ENCODE measurements around the gene EYS.

Gene EYS

GRCh38 chr6:64860203-64860602, 846.8 kb downstream of the EYS start:
- Histone ChIP-seq H3K4me3 (ENCODE audit: low read depth, low read length) (no peak overlapping the region), H3K27ac (ENCODE audit: low read depth, low read length) (no peak overlapping the region), H3K27me3 (ENCODE audit: control insufficient read depth, insufficient read depth, low read length) (no peaks in the 10 kb centered on the region), H3K36me3 (ENCODE audit: control insufficient read depth, insufficient read depth, low read length) (no peaks in the 10 kb centered on the region), H3K9me3 (ENCODE audit: control insufficient read depth, insufficient read depth, low read depth, low read length) (peaks cover 8% of the 10 kb centered on the region), H3K4me1 (ENCODE audit: control insufficient read depth, insufficient read depth, low read length) (no peaks in the 10 kb centered on the region), H3K9ac (ENCODE audit: low read length) (no peak overlapping the region)

- Histone ChIP-seq H3K27ac (ENCODE audit: low read depth, low read length) (no peak overlapping the region), H3K4me1 (ENCODE audit: control insufficient read depth, insufficient read depth, low read length) (no peaks in the 10 kb centered on the region), H3K9me3 (ENCODE audit: control insufficient read depth, insufficient read depth, low read depth, low read length) (peaks cover 5% of the 10 kb centered on the region; the same call in 1 of the 2 replicates), H3K27me3 (ENCODE audit: control insufficient read depth, insufficient read depth, low read length) (no peaks in the 10 kb centered on the region), H3K9ac (ENCODE audit: low read length) (no peak overlapping the region), H3K4me3 (ENCODE audit: low read depth, low read length) (no peak overlapping the region), H3K36me3 (ENCODE audit: control insufficient read depth, insufficient read depth, low read length) (no peaks in the 10 kb centered on the region)
Observed at GRCh38 chr6:64850121-64850520, 856.9 kb downstream of the EYS start.

- Histone ChIP-seq H3K9me3 (ENCODE audit: control insufficient read depth, insufficient read depth, low read depth, low read length) (peaks cover 5% of the 10 kb centered on the region; the same call in 1 of the 2 replicates), H3K9ac (ENCODE audit: low read length) (no peak overlapping the region), H3K4me3 (ENCODE audit: low read depth, low read length) (no peak overlapping the region), H3K27ac (ENCODE audit: low read depth, low read length) (no peak overlapping the region), H3K4me1 (ENCODE audit: control insufficient read depth, insufficient read depth, low read length) (no peaks in the 10 kb centered on the region), H3K36me3 (ENCODE audit: control insufficient read depth, insufficient read depth, low read length) (no peaks in the 10 kb centered on the region), H3K27me3 (ENCODE audit: control insufficient read depth, insufficient read depth, low read length) (no peaks in the 10 kb centered on the region)
Observed at GRCh38 chr6:64848467-64848866, 858.6 kb downstream of the EYS start.

GRCh38 chr6:64847396-64847795, 859.6 kb downstream of the EYS start:
- no peaks in the 10 kb centered on the region for H3K27me3 ChIP-seq (ENCODE audit: control insufficient read depth, insufficient read depth, low read length)
- H3K4me1 ChIP-seq (ENCODE audit: control insufficient read depth, insufficient read depth, low read length), result no peaks in the 10 kb centered on the region
- H3K36me3 ChIP-seq (ENCODE audit: control insufficient read depth, insufficient read depth, low read length), result no peaks in the 10 kb centered on the region
- H3K9ac ChIP-seq (ENCODE audit: low read length), result no peak overlapping the region
- no peak overlapping the region for H3K27ac ChIP-seq (ENCODE audit: low read depth, low read length)
- no peak overlapping the region for H3K4me3 ChIP-seq (ENCODE audit: low read depth, low read length)
- H3K9me3 ChIP-seq (ENCODE audit: control insufficient read depth, insufficient read depth, low read depth, low read length), result peaks cover 2% of the 10 kb centered on the region; the same call in 1 of the 2 replicates

GRCh38 chr6:64838726-64839125, 868.3 kb downstream of the EYS start:
- no peak overlapping the region for H3K4me3 ChIP-seq (ENCODE audit: low read depth, low read length)
- no peak overlapping the region for H3K27ac ChIP-seq (ENCODE audit: low read depth, low read length)

GRCh38 chr6:64831680-64832079, 875.3 kb downstream of the EYS start:
- Histone ChIP-seq H3K27ac (ENCODE audit: low read depth, low read length) (no peak overlapping the region), H3K27me3 (ENCODE audit: control insufficient read depth, insufficient read depth, low read length) (no peaks in the 10 kb centered on the region)

More at GRCh38 chr6:64838726-64839125, 868.3 kb downstream of the EYS start:
- Histone ChIP-seq H3K4me1 (ENCODE audit: control insufficient read depth, insufficient read depth, low read length) (no peaks in the 10 kb centered on the region), H3K36me3 (ENCODE audit: control insufficient read depth, insufficient read depth, low read length) (no peaks in the 10 kb centered on the region), H3K9me3 (ENCODE audit: control insufficient read depth, insufficient read depth, low read depth, low read length) (no peaks in the 10 kb centered on the region), H3K27me3 (ENCODE audit: control insufficient read depth, insufficient read depth, low read length) (no peaks in the 10 kb centered on the region), H3K9ac (ENCODE audit: low read length) (no peak overlapping the region)

GRCh38 chr6:64817525-64817924, 889.5 kb downstream of the EYS start:
- Histone ChIP-seq H3K4me1 (ENCODE audit: control insufficient read depth, insufficient read depth, low read length) (no peaks in the 10 kb centered on the region), H3K27me3 (ENCODE audit: control insufficient read depth, insufficient read depth, low read length) (no peaks in the 10 kb centered on the region), H3K36me3 (ENCODE audit: control insufficient read depth, insufficient read depth, low read length) (no peaks in the 10 kb centered on the region), H3K9ac (ENCODE audit: low read length) (no peak overlapping the region), H3K9me3 (ENCODE audit: control insufficient read depth, insufficient read depth, low read depth, low read length) (no peaks in the 10 kb centered on the region), H3K27ac (ENCODE audit: low read depth, low read length) (no peak overlapping the region), H3K4me3 (ENCODE audit: low read depth, low read length) (no peak overlapping the region)

More at GRCh38 chr6:64831680-64832079, 875.3 kb downstream of the EYS start:
- H3K4me3 ChIP-seq (ENCODE audit: low read depth, low read length), result no peak overlapping the region
- H3K9me3 ChIP-seq (ENCODE audit: control insufficient read depth, insufficient read depth, low read depth, low read length), result no peaks in the 10 kb centered on the region
- no peaks in the 10 kb centered on the region for H3K4me1 ChIP-seq (ENCODE audit: control insufficient read depth, insufficient read depth, low read length)
- H3K9ac ChIP-seq (ENCODE audit: low read length), result no peak overlapping the region
- H3K36me3 ChIP-seq (ENCODE audit: control insufficient read depth, insufficient read depth, low read length), result no peaks in the 10 kb centered on the region

- H3K4me3 ChIP-seq (ENCODE audit: low read depth, low read length), result no peak overlapping the region
- no peak overlapping the region for H3K27ac ChIP-seq (ENCODE audit: low read depth, low read length)
- H3K9me3 ChIP-seq (ENCODE audit: control insufficient read depth, insufficient read depth, low read depth, low read length), result no peaks in the 10 kb centered on the region
- H3K27me3 ChIP-seq (ENCODE audit: control insufficient read depth, insufficient read depth, low read length), result no peaks in the 10 kb centered on the region
- H3K36me3 ChIP-seq (ENCODE audit: control insufficient read depth, insufficient read depth, low read length), result no peaks in the 10 kb centered on the region
- H3K4me1 ChIP-seq (ENCODE audit: control insufficient read depth, insufficient read depth, low read length), result no peaks in the 10 kb centered on the region
- no peak overlapping the region for H3K9ac ChIP-seq (ENCODE audit: low read length)
Observed at GRCh38 chr6:64815718-64816117, 891.3 kb downstream of the EYS start.

- Histone ChIP-seq H3K4me3 (ENCODE audit: low read depth, low read length) (no peak overlapping the region), H3K27me3 (ENCODE audit: control insufficient read depth, insufficient read depth, low read length) (no peaks in the 10 kb centered on the region), H3K4me1 (ENCODE audit: control insufficient read depth, insufficient read depth, low read length) (no peaks in the 10 kb centered on the region), H3K36me3 (ENCODE audit: control insufficient read depth, insufficient read depth, low read length) (no peaks in the 10 kb centered on the region), H3K9ac (ENCODE audit: low read length) (no peak overlapping the region), H3K27ac (ENCODE audit: low read depth, low read length) (no peak overlapping the region), H3K9me3 (ENCODE audit: control insufficient read depth, insufficient read depth, low read depth, low read length) (no peaks in the 10 kb centered on the region)
Observed at GRCh38 chr6:64812138-64812537, 894.9 kb downstream of the EYS start.

GRCh38 chr6:64811119-64811518, 895.9 kb downstream of the EYS start:
- H3K36me3 ChIP-seq (ENCODE audit: control insufficient read depth, insufficient read depth, low read length), result no peaks in the 10 kb centered on the region
- H3K27me3 ChIP-seq (ENCODE audit: control insufficient read depth, insufficient read depth, low read length), result no peaks in the 10 kb centered on the region
- no peaks in the 10 kb centered on the region for H3K4me1 ChIP-seq (ENCODE audit: control insufficient read depth, insufficient read depth, low read length)
- H3K9ac ChIP-seq (ENCODE audit: low read length), result no peak overlapping the region
- no peak overlapping the region for H3K4me3 ChIP-seq (ENCODE audit: low read depth, low read length)
- no peak overlapping the region for H3K27ac ChIP-seq (ENCODE audit: low read depth, low read length)
- no peaks in the 10 kb centered on the region for H3K9me3 ChIP-seq (ENCODE audit: control insufficient read depth, insufficient read depth, low read depth, low read length)

- Histone ChIP-seq H3K36me3 (ENCODE audit: control insufficient read depth, insufficient read depth, low read length) (no peaks in the 10 kb centered on the region), H3K27ac (ENCODE audit: low read depth, low read length) (no peak overlapping the region), H3K27me3 (ENCODE audit: control insufficient read depth, insufficient read depth, low read length) (no peaks in the 10 kb centered on the region), H3K4me3 (ENCODE audit: low read depth, low read length) (no peak overlapping the region), H3K4me1 (ENCODE audit: control insufficient read depth, insufficient read depth, low read length) (no peaks in the 10 kb centered on the region), H3K9me3 (ENCODE audit: control insufficient read depth, insufficient read depth, low read depth, low read length) (no peaks in the 10 kb centered on the region), H3K9ac (ENCODE audit: low read length) (no peak overlapping the region)
Observed at GRCh38 chr6:64807785-64808184, 899.2 kb downstream of the EYS start.
